HG02610 (cell line): ENCODE results near the gene COX20.

ENCODE experiments used
- ATAC-seq: cut with Tn5 transposase; IDR thresholded peaks from one replicate; pipeline ENCODE4 v1.9.1; 2021; ENCODE audit warnings: mild to moderate bottlenecking, moderate library complexity; ENCODE audit not compliant: unreplicated experiment

COX20 gene

DNA sequence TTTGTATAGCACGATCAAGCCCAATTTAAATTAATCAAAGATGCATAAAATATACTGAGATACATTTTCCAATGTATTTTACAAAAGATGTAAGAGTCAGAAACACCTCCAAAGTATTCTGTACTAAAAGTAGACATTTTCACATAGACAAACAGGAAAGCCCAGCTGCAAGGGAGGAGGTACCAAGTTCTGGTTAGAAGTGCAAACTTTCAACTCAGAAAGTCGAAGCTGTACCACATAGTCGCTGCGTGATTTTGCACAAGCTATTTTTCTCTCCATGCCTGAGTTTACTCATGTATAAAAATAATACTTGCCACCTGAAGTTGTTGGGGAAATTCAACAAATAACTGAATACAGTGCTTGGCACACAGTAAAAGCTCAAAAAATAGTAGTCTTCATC lies 34.5 kb downstream of the COX20 start:
- no peak for ATAC-seq

DNA sequence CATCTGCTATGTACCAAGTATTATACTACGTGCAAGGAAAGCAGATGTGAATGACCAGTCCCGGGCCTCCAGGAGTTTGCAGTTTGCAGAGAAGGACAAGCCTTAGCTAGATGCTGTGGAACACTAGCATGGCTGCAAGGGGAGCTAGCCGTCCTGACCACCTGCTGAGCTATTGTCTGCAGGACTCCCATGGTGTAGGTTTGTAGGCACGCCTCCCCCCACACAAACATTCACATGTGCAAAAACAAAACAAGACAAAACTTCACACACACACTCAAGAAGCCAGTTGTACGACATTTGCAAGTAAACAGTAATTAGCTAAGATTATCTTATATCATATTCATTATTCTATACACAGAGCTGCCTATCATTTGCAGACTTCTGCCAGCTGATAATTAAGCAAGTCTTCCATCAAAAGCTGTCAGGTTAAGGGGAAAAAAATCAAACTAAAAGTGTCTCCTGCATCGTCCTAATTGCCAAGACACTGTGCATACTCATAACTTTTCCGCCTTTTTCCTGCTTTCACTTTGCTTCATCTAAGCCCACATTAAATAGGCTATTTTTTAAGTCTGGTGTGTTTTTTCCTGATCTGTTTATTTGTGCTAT lies 39.6 kb downstream of the COX20 start:
- ATAC-seq = no peak

DNA sequence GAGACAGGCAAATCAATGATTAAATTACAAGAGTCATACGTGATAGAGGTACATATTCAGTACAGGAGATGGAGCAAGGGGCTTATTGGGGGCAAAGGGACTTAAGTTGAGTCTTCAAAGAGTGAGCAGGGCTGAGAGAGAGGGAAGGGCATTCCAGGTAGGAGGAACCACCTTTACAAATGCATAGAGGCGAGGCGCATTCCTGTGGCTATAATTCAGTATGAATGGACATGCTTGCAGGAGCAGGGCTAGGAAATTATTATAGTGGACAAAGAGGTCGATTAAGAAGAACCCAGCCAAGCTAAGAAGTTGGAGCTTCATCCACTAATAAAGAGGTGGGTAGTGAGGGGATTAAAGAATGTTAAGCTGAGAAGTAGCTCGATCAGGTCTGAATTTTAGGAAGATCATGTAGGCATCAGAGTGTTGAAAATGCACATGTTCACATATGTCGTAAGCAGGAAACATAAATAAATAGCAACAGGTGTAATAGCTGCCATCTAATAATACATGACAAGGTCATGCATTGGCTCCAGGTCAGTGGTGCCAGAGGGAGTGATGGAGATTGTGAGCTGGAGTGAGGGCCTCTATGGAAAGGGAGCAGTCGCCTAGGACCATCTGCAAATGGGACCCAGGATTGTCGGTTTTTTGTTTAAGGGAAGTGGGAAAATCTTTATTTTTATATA lies 40.9 kb downstream of the COX20 start:
- ATAC-seq = no peak

DNA sequence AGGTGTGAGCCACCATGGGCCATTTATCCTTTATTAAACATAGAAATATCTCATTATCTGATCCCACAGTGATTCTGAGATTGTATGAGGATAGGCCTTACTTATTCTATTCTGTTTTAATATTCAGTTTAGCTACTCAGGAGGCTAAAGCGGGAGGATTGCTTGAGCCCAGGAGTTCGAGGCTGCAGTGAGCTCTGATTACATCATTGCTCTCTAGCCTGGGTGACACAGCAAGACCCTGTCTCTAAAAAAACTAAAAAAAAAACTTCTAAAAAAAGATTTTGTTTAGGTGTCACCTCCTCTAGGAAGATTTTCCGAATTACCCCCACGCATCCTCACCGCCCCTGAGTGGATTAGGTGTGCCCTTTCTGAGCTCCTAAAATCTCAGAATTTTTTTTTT lies 43.2 kb downstream of the COX20 start:
- ATAC-seq = no peak

DNA sequence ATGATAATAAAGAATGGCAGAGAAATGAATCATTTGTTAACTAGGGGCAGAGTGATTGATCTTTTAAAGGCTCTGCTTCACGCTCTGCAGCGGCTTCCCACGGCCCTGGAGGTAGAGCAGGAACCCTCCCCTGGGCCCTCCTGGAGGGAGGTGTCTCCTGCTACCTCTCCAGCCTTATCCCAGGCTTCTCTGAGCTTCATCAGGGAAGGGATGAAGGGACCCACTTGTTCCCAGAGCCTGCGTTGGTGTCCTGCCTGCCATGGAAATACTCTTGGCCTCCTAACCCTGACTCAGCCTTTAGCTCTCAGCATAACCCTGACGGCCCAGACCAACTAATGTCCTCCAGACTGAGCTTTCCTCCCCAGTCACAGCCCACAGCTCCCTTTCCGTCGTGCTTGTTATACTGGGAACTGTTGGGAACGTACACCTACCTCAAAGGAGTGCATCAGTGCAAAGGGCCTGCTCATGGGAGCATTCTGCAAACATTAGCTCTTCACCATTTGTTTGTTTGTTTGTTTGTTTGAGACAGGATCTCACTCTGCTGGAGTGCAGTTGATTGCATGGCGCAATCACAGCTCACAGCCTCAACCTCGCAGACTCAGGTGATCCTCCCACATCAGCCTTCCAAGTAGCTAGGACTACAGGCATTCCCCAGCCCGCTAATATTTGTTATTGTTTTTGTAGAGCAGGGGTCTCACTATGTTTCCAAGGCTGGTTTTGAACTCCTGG lies 46.3 kb downstream of the COX20 start:
- no peak for ATAC-seq

DNA sequence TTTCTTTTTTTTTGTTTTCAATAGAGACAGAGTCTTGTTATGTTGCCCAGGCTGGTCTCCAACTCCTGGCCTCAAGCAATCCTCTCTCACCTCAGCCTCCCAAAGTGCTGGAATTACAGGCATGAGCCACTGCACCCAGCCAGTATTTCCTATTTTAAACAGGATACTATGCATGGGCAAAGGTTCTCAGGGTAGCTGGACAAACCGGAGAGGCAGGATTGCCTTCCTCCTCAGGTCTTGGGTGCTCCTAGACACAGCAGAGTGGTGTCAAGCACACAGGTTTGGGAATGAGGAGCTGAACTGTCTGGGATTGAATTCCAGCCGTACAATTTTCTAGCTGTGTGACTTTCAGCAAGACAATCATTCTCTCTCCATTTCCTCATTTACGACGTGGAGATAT lies 51.8 kb downstream of the COX20 start:
- no peak for ATAC-seq

DNA sequence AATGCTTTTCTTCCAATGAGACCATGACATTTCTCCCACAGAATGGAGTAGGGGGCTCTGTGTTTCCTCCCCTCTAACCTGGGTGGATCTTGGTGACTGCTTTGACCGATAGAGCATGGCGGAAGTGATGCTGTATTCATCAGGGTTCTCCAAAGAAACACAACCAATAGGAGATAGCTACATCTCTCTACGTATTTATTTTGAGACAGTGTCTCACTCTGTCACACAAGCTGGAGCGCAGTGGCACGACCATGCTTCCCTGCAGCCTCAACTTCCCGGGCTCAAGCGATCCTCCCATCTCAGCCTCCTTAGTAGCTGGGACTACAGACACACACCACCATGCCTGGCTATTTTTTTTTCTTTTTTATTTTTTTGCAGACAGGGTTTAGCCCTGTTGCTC lies 58.4 kb downstream of the COX20 start:
- no peak for ATAC-seq
